GM12801 (cell line): ENCODE results near the gene C1QTNF1.

Source experiments
- TF ChIP-seq, protein P1 (sequence below): IDR thresholded peaks from one replicate; pipeline ENCODE4 v1.5.1; 2011; ENCODE audit warnings: control low read depth; ENCODE audit not compliant: insufficient read length; ENCODE audit errors: extremely low read depth

The C1QTNF1 gene

DNA sequence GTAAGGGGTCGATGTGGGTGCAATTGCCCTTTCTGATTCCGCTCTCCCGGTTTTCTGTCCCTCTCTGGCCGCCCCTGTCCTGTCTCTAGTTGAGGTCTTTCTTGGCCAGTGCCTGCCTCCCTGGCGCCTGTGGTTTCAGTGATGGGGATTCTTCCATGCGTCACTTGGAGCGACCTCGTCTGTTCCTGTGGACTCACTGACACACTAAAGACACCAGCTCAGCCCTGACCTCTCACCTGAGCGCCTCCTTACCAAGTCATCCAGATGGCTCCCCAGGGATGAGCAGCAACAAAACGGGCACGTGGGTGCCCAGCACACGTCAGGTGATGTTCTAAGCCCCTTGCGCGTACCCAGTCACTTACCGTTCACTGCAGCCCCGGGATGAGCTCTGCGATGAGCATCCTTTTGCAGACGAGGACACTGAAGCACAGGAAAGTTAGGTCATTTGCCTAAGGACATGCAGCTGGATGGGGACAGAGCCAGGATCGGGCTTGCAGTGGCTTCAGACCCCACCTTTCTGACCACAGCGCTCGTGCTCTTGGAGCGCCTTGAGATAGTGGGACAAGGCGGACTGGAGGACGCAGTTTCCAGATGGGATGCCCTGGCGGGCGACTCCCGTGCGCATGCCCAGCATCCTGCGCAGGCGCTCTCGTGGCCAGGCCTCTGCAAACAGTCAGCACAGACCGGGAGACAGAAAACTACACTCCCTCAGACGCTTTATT lies 32.8 kb upstream of the C1QTNF1 start:
- TF ChIP-seq, protein P1, sequence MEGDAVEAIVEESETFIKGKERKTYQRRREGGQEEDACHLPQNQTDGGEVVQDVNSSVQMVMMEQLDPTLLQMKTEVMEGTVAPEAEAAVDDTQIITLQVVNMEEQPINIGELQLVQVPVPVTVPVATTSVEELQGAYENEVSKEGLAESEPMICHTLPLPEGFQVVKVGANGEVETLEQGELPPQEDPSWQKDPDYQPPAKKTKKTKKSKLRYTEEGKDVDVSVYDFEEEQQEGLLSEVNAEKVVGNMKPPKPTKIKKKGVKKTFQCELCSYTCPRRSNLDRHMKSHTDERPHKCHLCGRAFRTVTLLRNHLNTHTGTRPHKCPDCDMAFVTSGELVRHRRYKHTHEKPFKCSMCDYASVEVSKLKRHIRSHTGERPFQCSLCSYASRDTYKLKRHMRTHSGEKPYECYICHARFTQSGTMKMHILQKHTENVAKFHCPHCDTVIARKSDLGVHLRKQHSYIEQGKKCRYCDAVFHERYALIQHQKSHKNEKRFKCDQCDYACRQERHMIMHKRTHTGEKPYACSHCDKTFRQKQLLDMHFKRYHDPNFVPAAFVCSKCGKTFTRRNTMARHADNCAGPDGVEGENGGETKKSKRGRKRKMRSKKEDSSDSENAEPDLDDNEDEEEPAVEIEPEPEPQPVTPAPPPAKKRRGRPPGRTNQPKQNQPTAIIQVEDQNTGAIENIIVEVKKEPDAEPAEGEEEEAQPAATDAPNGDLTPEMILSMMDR, result no peak

DNA sequence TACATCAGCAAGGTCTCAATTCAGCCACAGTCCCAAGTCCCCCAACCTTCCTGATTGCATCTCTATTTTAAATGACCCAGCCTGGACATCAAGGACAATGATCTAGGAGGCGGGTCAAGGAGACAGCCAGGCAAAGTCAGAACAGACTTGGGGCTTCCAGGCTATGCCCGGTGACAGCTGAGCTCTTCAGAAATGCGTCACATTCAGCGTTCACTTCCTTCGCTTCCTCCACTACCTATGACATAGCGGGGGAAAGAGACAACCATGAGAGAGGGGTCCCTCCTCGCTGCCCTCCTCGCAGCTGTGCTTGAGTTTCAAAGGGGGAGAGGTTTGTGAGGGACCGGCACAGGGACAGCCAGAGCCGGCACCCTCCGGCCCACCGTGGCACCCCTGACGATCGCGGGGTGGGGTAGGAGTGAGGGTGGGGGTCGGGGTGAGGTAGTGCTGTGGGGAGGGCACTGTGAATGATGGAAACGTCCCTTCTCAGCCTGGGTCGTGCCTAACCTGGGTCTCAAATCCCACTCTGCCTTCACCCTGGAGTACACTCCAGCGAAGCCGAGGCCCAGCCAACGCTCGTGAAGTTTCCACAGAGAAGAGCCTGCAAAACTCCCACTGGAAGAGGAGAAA lies 31.9 kb upstream of the C1QTNF1 start:
- TF ChIP-seq, protein P1, result no peak

GRCh38 chr17:78992542-78993212 lies 31.3 kb upstream of the C1QTNF1 start:
- TF ChIP-seq, protein P1, result no peak

DNA sequence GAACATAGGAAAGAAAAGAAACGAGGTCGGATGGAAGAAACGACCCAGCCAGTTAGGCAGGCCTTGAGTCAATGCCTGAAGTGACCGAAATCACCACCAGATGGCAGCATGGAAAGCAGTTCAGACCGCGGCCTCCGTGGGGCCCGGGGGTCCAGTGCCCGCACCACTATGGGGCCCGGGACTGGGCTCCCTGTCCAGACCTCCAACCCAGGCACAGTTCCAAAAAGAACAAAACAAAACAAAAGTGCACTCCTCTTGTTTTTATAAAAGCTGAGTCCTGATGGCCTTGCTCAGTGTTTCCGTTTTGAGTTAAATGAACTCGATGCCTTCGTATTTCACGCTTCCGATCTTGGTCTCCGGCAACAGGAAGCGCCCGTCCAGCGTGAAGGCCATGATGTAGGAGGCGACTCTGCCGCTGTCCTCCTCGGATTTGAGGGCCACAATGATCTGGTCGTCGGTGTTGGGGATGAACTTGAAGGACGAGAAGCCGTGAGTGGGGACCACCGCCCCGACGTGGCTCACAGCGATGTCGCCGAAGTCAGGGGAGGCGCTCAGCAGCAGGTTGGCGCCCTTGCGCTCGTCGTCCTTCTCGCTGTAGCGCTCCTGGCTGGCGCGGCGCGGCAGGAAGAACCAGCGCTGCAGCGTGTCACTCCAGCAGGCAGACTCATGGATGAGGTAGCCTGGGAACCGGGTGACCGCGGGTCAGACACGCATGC lies 30.6 kb upstream of the C1QTNF1 start:
- TF ChIP-seq, protein P1, result no peak

DNA sequence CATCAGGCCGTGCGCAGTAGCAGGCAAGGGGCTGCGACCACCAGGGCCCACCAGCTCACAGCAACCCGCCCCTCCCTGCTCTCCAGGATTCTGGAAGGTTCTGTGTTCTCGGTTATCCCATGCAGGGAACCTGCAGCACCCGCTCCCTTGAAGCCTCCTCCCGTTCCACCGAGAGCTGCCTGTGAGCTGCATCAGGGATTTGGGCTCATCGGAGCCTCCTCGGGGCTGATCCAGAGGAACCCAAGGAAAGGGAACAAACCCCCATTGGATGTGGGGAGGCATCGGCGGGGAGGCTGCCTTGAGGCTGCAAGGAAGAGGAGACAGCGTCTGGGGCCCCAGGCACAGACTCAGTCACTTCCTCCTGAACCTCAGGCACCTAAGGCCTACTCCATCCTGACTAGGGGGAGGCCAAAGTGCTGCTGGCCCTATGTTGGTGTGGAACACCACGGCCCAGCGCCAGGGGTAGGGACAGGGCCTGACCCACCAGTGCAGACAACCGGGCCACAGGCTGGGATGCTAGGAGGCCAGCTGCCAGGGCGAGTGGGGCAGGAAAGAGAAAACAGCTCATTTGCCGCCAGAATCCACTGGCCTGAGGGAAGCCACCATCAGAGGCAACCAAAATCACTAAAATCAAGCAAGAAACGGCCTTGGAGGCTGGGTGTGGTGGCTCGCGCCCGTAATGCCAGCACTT lies 29.8 kb upstream of the C1QTNF1 start:
- TF ChIP-seq, protein P1, result no peak

DNA sequence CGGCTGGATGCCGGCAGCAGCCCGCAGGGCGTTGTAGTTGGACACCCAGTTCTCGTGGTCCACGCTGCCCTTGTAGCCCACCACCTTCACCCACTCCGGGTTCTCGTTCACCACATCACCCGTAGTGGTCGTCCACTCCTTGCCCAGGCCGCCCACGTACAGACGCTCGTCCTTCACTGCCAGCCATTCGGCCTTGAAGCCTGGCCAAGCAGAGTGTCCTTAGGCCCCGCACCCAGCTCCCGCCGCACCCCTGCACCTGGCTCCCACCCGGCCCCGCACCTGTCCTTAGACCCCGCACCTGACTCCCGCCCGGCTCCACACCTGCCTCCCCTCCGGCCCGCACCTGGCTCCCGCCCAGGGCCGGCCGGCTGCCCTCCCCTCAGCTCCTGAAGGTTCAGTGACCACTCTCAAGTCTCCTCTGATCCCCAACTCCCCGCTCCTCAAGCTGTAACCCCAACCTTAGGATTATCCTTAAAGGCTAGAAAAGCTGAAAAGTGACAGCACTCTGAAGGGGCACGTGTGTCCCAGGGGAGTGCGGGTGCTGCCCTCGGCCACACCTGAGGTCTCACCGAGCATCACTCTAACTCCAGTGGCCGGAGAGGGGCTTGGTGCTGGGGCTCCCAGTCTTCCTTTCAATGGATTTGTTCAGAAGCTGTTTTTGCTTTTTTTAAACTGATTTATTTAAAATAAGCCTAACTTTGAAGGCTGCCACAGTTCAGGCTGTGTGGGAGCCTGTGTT lies 28.8 kb upstream of the C1QTNF1 start:
- TF ChIP-seq, protein P1, result no peak
